NCI-H526 (cell line): ENCODE measurements around the gene FBXO5.
A peak's percentile ranks its signal among the peaks of the same experiment; 100 is the strongest.

Experiments used
- DNase-seq, 2 experiments: peaks; one replicate each; lab custom pipeline; 2025; lab: John Stamatoyannopoulos, UW

The FBXO5 gene

DNA sequence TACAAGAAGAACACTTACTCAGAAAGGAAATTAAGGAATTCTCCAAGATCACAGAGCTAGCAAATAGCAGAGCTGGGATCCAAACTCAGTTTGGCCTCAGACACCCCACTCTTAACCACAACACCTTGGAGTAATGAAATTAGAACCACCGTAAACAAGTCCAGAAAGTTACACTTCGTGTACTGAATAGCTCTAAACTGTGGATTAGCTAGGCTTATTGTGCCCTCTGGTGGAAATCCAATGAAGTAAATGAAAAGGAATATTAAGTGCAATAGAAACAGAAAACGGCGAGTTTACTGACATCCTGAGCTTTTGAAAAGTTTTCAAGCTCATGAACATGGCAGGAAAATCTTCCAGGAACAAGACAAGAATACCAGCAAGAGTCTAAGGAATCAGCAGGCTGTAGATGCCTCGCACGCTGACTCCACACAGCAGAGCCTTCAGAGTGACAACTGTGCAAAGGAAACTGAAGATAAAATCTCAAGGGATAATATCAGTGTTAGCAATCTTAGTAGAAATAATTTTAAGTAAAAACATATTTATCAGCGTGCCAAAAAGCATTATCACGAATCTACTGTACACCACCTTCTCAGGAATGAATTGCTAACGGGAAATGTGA, 34.6 kb downstream of the FBXO5 start:
- DNase-seq, result peak in 1 of 2 experiments; percentile 49

DNA sequence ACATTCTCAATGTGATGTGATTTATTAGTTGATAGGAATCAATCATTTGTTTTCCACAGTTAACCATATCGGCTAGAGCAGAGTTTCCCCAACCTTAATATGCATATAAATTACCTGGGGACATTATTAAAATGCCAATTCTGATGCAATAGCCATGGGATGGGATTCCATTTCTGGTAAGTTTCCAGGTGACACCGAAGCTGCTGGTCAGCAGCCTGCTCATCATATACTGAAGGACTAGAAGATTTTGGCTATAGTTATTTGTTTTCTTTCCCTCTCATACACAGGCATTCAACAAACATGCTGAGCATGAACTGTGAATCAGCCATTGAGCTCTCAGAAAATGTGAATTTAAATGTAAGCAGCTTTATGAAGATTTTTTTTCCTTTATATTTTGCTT, 35.8 kb downstream of the FBXO5 start:
- no peak for DNase-seq

DNA sequence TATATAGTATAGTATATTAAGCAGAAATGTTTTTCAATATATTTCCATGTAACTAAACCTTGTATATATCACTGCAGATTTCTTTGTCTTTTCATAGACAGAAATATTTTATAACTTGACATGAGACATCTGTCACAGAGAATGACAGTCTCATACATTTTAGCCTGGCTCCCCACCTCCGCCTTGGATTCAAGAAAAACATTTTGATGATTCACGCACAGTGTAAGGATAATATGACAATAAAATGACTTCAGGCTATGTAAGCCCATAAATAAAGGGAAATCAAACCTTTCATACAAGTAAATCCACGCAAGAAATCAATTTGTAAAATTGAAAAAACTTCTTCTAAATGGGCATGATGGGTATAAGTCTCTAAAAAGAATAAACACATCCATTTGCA, 36.4 kb downstream of the FBXO5 start:
- no peak for DNase-seq

DNA sequence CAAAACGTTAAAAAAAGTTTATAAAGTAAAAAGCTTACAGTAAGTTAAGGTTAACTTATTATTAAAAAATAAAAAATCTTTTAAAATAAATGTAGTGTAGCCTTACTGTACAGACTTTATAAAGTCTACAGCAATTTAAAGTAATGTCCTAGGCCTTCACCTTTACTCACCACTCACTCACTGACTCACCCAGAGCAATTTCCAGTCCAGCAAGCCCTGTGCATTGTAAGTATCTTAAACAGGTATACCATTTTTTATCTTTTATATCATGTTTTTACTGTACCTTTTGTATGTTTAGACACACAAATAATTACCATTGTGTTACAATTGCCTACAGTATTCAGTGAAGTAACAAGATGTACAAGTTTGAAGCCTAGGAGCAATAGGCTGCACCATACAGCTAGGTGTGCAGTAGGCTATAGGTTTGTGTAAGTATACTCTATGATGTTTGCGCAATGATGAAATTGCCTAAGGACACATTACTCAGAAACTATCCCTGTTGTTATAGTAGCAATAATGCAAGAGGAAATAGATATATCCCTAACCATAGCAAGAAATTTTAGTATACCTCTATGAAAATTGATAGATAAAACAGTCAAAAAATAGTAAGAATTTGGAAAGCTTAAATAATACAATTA, 39.5 kb downstream of the FBXO5 start:
- no peak for DNase-seq

DNA sequence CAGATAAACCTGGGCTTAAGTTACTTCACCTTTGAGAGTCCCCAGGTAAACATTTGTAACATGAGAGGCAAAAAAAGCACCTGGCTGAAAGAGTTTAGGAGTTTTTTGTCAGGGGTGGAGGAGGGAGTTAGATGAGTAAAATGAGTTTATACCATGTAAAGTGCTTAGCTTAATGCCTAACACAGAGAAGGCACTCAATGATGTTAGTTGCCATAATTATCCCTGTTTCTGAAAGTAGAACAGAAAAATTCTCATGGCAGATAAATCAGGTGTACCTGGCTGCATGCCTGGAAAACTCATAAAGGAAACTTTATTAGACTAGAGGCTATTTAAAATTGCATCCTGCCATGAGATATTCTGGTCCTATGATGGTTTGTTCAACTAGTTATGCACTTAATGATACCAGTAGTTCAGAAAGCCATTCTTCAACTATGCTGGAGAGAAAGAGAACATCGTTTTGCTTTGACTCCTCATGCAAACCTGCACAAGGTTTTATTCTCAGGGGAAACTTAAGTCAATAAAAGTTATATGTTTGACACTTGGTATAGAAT, 40.4 kb downstream of the FBXO5 start:
- no peak for DNase-seq

DNA sequence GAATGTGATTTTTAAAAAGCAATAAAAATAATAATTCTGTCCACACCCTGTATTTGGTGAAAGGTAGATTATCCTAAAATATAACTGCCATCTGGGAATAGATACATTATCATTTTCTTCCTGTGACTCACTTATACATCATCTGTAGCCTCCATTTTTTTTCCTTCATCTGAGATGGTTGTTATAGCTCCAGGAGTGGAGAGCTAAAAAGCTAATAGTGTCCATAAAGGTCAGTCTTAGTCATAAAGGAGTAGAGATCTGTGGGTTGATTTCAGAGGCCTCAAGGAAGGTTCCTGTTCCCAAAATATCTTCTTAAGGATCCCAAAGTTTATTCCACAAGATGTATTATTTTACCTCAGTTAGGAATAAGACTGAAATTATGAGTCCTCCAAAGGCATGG, 41.1 kb downstream of the FBXO5 start:
- DNase-seq, result no peak

DNA sequence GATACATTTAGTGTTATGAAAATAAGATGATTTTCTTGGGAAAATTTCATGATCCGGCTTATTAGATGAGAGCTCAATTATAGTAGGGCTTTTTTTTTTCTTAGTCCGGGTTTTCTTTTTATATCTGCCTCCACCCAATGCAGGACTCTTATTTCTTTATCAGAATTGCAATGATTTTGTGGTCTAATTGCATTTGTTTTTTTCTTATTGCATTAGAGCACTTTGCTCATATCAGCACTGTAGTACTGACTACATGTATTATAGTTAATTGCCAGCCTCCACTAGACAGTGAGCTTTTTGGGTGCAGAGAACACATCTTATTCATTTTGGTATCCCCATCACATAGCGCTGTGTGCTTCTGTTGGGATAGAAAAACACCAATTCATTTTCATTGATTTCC, 50.0 kb downstream of the FBXO5 start:
- no peak for DNase-seq

DNA sequence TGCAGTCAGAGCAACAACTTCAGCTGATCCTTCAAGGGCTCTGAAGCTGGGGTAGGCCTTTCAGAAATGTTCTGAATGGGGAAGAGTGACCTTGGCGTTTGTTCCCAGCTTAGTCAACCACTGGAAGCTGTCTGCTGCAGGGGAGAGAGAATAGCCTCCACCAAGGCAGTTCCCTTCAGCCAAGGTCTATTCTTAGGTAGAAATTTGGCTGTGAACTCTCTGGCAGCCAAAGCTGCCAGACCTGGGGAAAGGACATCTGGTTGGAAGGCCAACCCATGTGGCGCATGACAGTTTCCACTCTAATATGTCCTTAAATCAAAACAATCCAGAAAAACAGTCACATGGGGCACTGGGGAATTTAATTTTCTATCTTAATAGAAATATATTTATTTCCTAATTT, 60.1 kb downstream of the FBXO5 start:
- DNase-seq, result no peak
